ENCODE data around the gene MEIS1. TPM values are rescaled to one million over a fixed set of nuclear protein-coding genes. Genes with fewer than 3 reads are reported as not detected.

Gene MEIS1
- total RNA-seq, 3 donors from 2014 or later (not counting 1 experiment from before 2014, with no cell fraction given) = 2.0 to 5.4 (median 3.6) TPM

GRCh38 chr2:66534461-66534860, 99.5 kb downstream of the MEIS1 start:
- 70% methylated on average over 4 of the region's 4 CpGs for whole genome bisulfite sequencing (ENCODE audit: insufficient coverage)
- ATAC-seq (no peak), DNase-seq (no peak)
- Histone ChIP-seq H3K9me3 (ENCODE audit: control insufficient read depth, insufficient read depth, low read length) (no peaks in the 10 kb centered on the region), H3K27ac (ENCODE audit: low read length) (no peak overlapping the region), H3K4me1 (ENCODE audit: control insufficient read depth, insufficient read depth, low read length) (no peaks in the 10 kb centered on the region), H3K36me3 (ENCODE audit: control insufficient read depth, insufficient read depth, low read length) (no peaks in the 10 kb centered on the region), H3K4me3 (ENCODE audit: low read length) (no peak overlapping the region), H3K27me3 (ENCODE audit: control insufficient read depth, insufficient read depth, low read length) (no peaks in the 10 kb centered on the region)
- Mint-ChIP-seq H3K9me3 (peaks cover 0 to 3% of the 10 kb centered on the region in 2 donors), H3K27ac (no peak overlapping the region), H3K4me1 (no peaks in the 10 kb centered on the region), H3K36me3 (no peaks in the 10 kb centered on the region), H3K27me3 (ENCODE audit: low read depth in 2 of 2) (no peaks in the 10 kb centered on the region), H3K4me3 (no peak overlapping the region)
- intact Hi-C loops (cut with micrococcal nuclease) = no loop called here
- TF ChIP-seq CTCF (IDR thresholded peaks at IDR 0.05) = no peak

- Histone ChIP-seq H3K9me3 (ENCODE audit: control insufficient read depth, insufficient read depth, low read length) (no peaks in the 10 kb centered on the region), H3K27ac (ENCODE audit: low read length) (no peak overlapping the region), H3K4me1 (ENCODE audit: control insufficient read depth, insufficient read depth, low read length) (no peaks in the 10 kb centered on the region), H3K36me3 (ENCODE audit: control insufficient read depth, insufficient read depth, low read length) (no peaks in the 10 kb centered on the region), H3K4me3 (ENCODE audit: low read length) (no peak overlapping the region), H3K27me3 (ENCODE audit: control insufficient read depth, insufficient read depth, low read length) (no peaks in the 10 kb centered on the region)
- intact Hi-C loops (cut with micrococcal nuclease) = no loop called here
- Mint-ChIP-seq H3K4me3 (no peak overlapping the region), H3K36me3 (no peaks in the 10 kb centered on the region), H3K4me1 (no peaks in the 10 kb centered on the region), H3K27me3 (ENCODE audit: low read depth in 2 of 2) (no peaks in the 10 kb centered on the region), H3K9me3 (no peaks in the 10 kb centered on the region), H3K27ac (no peak overlapping the region)
- TF ChIP-seq CTCF (IDR thresholded peaks at IDR 0.05) = no peak
- DNase-seq = no peak
- no peak for ATAC-seq
- no CpG with 5 or more reads among the region's 3 CpGs for WGBS (ENCODE audit: insufficient coverage)
Measured at GRCh38 chr2:66535574-66536289, 100.8 kb downstream of the MEIS1 start.

GRCh38 chr2:66536290-66536673, 101.4 kb downstream of the MEIS1 start:
- H3K4me3 ChIP-seq (ENCODE audit: low read length) = no peak overlapping the region
- H3K4me1 Mint-ChIP-seq = no peaks in the 10 kb centered on the region
- H3K9me3 ChIP-seq (ENCODE audit: control insufficient read depth, insufficient read depth, low read length) = no peaks in the 10 kb centered on the region
- ATAC-seq (no peak), DNase-seq (no peak)
- WGBS (ENCODE audit: insufficient coverage) = no CpG with 5 or more reads among the region's 2 CpGs
- H3K27ac Mint-ChIP-seq = no peak overlapping the region
- H3K36me3 Mint-ChIP-seq = no peaks in the 10 kb centered on the region
- no peaks in the 10 kb centered on the region for H3K36me3 ChIP-seq (ENCODE audit: control insufficient read depth, insufficient read depth, low read length)
- no peaks in the 10 kb centered on the region for H3K4me1 ChIP-seq (ENCODE audit: control insufficient read depth, insufficient read depth, low read length)
- H3K27ac ChIP-seq (ENCODE audit: low read length) = no peak overlapping the region
- H3K27me3 Mint-ChIP-seq (ENCODE audit: low read depth in 2 of 2) = no peaks in the 10 kb centered on the region
- H3K9me3 Mint-ChIP-seq = no peaks in the 10 kb centered on the region
- intact Hi-C loops (cut with micrococcal nuclease) = no loop called here
- TF ChIP-seq CTCF (IDR thresholded peaks at IDR 0.05) = no peak
- H3K27me3 ChIP-seq (ENCODE audit: control insufficient read depth, insufficient read depth, low read length) = no peaks in the 10 kb centered on the region
- no peak overlapping the region for H3K4me3 Mint-ChIP-seq

DNA sequence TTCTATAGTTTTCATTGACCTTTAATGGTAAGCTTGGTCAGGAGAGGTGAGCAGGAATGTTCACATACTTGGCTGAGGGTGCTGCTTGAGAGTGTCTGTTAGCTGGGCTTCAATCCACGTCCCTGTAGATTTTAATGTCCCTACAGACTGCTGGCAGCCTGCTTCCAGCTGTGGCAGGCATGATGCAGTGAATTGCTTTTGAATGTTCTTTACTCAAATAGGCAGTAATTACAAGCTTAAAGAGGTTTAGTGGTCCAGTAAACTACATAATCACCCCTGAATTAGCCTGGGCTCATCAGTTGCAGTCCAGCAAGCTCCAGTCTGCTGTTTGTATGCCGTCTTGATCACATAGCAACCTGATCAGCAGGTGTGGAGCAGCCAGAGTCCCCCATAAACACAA, 102.1 kb downstream of the MEIS1 start:
- ATAC-seq (no peak), DNase-seq (no peak)
- H3K36me3 Mint-ChIP-seq = no peaks in the 10 kb centered on the region
- Histone ChIP-seq H3K27ac (ENCODE audit: low read length) (no peak overlapping the region), H3K4me1 (ENCODE audit: control insufficient read depth, insufficient read depth, low read length) (no peaks in the 10 kb centered on the region), H3K4me3 (ENCODE audit: low read length) (no peak overlapping the region), H3K36me3 (ENCODE audit: control insufficient read depth, insufficient read depth, low read length) (no peaks in the 10 kb centered on the region), H3K9me3 (ENCODE audit: control insufficient read depth, insufficient read depth, low read length) (no peaks in the 10 kb centered on the region), H3K27me3 (ENCODE audit: control insufficient read depth, insufficient read depth, low read length) (no peaks in the 10 kb centered on the region)
- WGBS (ENCODE audit: insufficient coverage) = 79% methylated on average over 2 of the region's 2 CpGs
- H3K27me3 Mint-ChIP-seq (ENCODE audit: low read depth in 2 of 2) = no peaks in the 10 kb centered on the region
- TF ChIP-seq CTCF (IDR thresholded peaks at IDR 0.05) = no peak
- intact Hi-C loops (cut with micrococcal nuclease) = no loop called here
- no peaks in the 10 kb centered on the region for H3K4me1 Mint-ChIP-seq
- no peaks in the 10 kb centered on the region for H3K9me3 Mint-ChIP-seq
- H3K4me3 Mint-ChIP-seq = no peak overlapping the region
- no peak overlapping the region for H3K27ac Mint-ChIP-seq

All from natural killer cell (primary cell).